Measurements from ENCODE around the gene POLRMT. TPM values are rescaled to one million over a fixed set of nuclear protein-coding genes. Genes with fewer than 3 reads are reported as not detected.

Gene POLRMT
- total RNA-seq, 1 experiment from 2014 or later, result 104 TPM

GRCh38 chr19:610071-610800 is 23.1 kb downstream of the POLRMT start:
- no peak for TF ChIP-seq CTCF (conservative IDR thresholded peaks at IDR 0.05)
- H4K91ac ChIP-seq (ENCODE audit: insufficient read length, low read depth, low read length), result no peak overlapping the region
- no peak overlapping the region for H3K4ac ChIP-seq (ENCODE audit: low read depth, low read length)
- H3K27me3 ChIP-seq (ENCODE audit: insufficient read depth, low read length), result no peaks in the 10 kb centered on the region
- peaks cover 15 to 30% (median 24%) of the 10 kb centered on the region in 3 experiments for H3K36me3 Mint-ChIP-seq (ENCODE audit: insufficient read depth in 1 of 3, low read depth in 3 of 3)
- no peak overlapping the region for H3T11ph ChIP-seq (ENCODE audit: low read length)
- H3K18ac ChIP-seq (ENCODE audit: insufficient read length, low read depth, low read length), result no peak overlapping the region
- H3K79me2 ChIP-seq (ENCODE audit: insufficient read depth, low read length), result no peaks in the 10 kb centered on the region
- H3K27ac ChIP-seq (ENCODE audit: insufficient read length, low read depth, low read length), result no peak overlapping the region
- no peak overlapping the region for H2AK5ac ChIP-seq (ENCODE audit: insufficient read length, low read length)
- H2BK12ac ChIP-seq (ENCODE audit: insufficient read length, low read depth, low read length), result no peak overlapping the region
- no peak overlapping the region; a peak in 1 of 7 replicates for H3K27ac Mint-ChIP-seq
- H3K79me1 ChIP-seq (ENCODE audit: insufficient read depth, low read depth, low read length, poor library complexity, severe bottlenecking), result no peaks in the 10 kb centered on the region
- no peaks in the 10 kb centered on the region for H3K9me3 ChIP-seq (ENCODE audit: control insufficient read depth, low read depth, low read length)
- no peak overlapping the region for H3K9ac ChIP-seq (ENCODE audit: extremely low read depth, insufficient read length, low read length)
- H4K20me1 ChIP-seq (ENCODE audit: control insufficient read depth, insufficient read depth, insufficient read length), result no peaks in the 10 kb centered on the region
- H3K14ac ChIP-seq (ENCODE audit: insufficient read depth, low read length), result no peak overlapping the region; the same call in 1 of the 2 replicates
- no peak overlapping the region for H3K56ac ChIP-seq (ENCODE audit: insufficient read length, low read depth, low read length)
- H2BK120ac ChIP-seq (ENCODE audit: low read depth, low read length, poor library complexity, severe bottlenecking), result no peak overlapping the region
- WGBS (ENCODE audit: extremely low coverage, insufficient read length, low lambda C conversion rate), result no CpG with 5 or more reads among the region's 38 CpGs
- H2BK5ac ChIP-seq (ENCODE audit: insufficient read length, low read length), result no peak overlapping the region
- H2BK20ac ChIP-seq (ENCODE audit: low read depth, low read length, poor library complexity, severe bottlenecking), result no peak overlapping the region
- H3K27me3 Mint-ChIP-seq (ENCODE audit: low read depth), result no peaks in the 10 kb centered on the region
- no peak overlapping the region for H2BK15ac ChIP-seq (ENCODE audit: low read depth, low read length)
- H2AFZ ChIP-seq (ENCODE audit: low read length), result no peak overlapping the region
- no peak overlapping the region for H3K23ac ChIP-seq (ENCODE audit: insufficient read length, low read depth, low read length)
- no peaks in the 10 kb centered on the region for H3K23me2 ChIP-seq (ENCODE audit: insufficient read length, low read depth, low read length, poor library complexity, severe bottlenecking)
- H3K4me1 Mint-ChIP-seq, result peaks cover 3 to 4% of the 10 kb centered on the region in 2 experiments; a peak in 1 of 4 replicates
- no peaks in the 10 kb centered on the region for H3K4me1 ChIP-seq (ENCODE audit: insufficient read depth, low read length)
- no peak overlapping the region for H4K8ac ChIP-seq (replicated peaks; ENCODE audit: insufficient read length, low read depth, low read length)
- no peak overlapping the region for H4K5ac ChIP-seq (ENCODE audit: insufficient read length, low read depth, low read length)
- H3K4me3 Mint-ChIP-seq, result no peak overlapping the region
- no peak overlapping the region for H3K4me2 ChIP-seq (ENCODE audit: insufficient read depth, insufficient read length, low read length)
- no peak for DNase-seq
- H3K9me3 Mint-ChIP-seq, result no peaks in the 10 kb centered on the region
